K562 (cell line): Measurements from ENCODE around the gene PSMC1. TPM values are rescaled to one million over a fixed set of nuclear protein-coding genes. Genes with fewer than 3 reads are reported as not detected.

Experiments used
- ATAC-seq: fragments of 200-7000 bp; cut with Tn5 transposase; 3 replicates; pipeline ENCODE4 v1.9.1; 2020; ENCODE audit warnings: moderate library complexity
- BruUV-seq: library from RNA; stranded (reverse); fragments of 400-500 nt; replicated peaks from 2 replicates; lab custom pipeline; 2021; lab: Mats Ljungman, UMichigan
- CTCF ChIA-PET: fragments of 300-600 bp; formaldehyde crosslinking; extraction: SDS; loops from one replicate; lab custom pipeline; 2021; ENCODE audit warnings: low intra/inter-chr PET ratio; lab: Yijun Ruan, JAX
- POLR2A ChIA-PET: fragments of 300-600, 350-650 bp; sonication (Branson Sonifier 250); formaldehyde crosslinking; extraction: SDS; loops from one replicate; lab custom pipeline; 2021; ENCODE audit warnings: antibody characterized with exemption, inconsistent platforms; lab: Yijun Ruan, JAX
- DNase-seq, 4 experiments: peaks; one replicate each; pipeline versions ENCODE4 v3.0.0 to v3.0.0-alpha.2; 2011 to 2018; ENCODE audit warnings: low spot score in 3 of 4, mixed read lengths in 3 of 4; ENCODE audit errors: extremely low read depth in 1 of 4
- FAIRE-seq: peaks from 2 replicates; lab custom pipeline; 2011; peaks lifted over from hg19 to GRCh38; lab: Jason Lieb, UNC
- H2AFZ ChIP-seq: 2 replicates; pipeline ENCODE4 v1.6.0; 2011; ENCODE audit warnings: low read depth, low read length, control low read depth, inconsistent platforms
- H3K27ac ChIP-seq: fragments of 200-600 bp; 3 replicates; pipeline ENCODE4 v1.8.0; 2011; ENCODE audit warnings: low read depth, mild to moderate bottlenecking, control low read depth, inconsistent platforms, low read length, moderate library complexity, mixed read lengths; ENCODE audit errors: extremely low read depth
- H3K27me3 ChIP-seq, 2 experiments: fragments of 300-600 bp in 1 of 2; 2 replicates in 1 of 2; 3 replicates in 1 of 2; pipeline versions ENCODE4 v1.6.0 to v1.8.0; 2011; ENCODE audit warnings: inconsistent platforms in 2 of 2, low read length in 2 of 2, mild to moderate bottlenecking in 1 of 2, mixed read lengths in 1 of 2, moderate library complexity in 1 of 2; ENCODE audit not compliant: control insufficient read depth in 2 of 2, insufficient read depth in 2 of 2
- H3K36me3 ChIP-seq: fragments of 300-600 bp; 3 replicates; pipeline ENCODE4 v1.8.0; 2011; ENCODE audit warnings: mild to moderate bottlenecking, low read length, inconsistent platforms; ENCODE audit not compliant: control insufficient read depth, insufficient read depth
- H3K4me1 ChIP-seq, 2 experiments: fragments of 200-600 bp in 1 of 2; replicated peaks in 1 of 2; 2 replicates in 1 of 2; 3 replicates in 1 of 2; pipeline versions ENCODE4 v1.5.1 to v1.8.0; 2011; ENCODE audit warnings: inconsistent platforms in 2 of 2, low read length in 2 of 2, mild to moderate bottlenecking in 1 of 2, mixed read lengths in 1 of 2, moderate library complexity in 1 of 2; ENCODE audit not compliant: control insufficient read depth in 2 of 2, insufficient read depth in 2 of 2
- H3K4me2 ChIP-seq: 2 replicates; pipeline ENCODE4 v1.6.1; 2011; ENCODE audit warnings: low read length, control low read depth, inconsistent platforms, mixed read lengths; ENCODE audit not compliant: insufficient read depth
- H3K4me3 ChIP-seq: fragments of 200-600 bp; sonication (generic), shearing (Covaris generic); 2 replicates; pipeline ENCODE4 v1.5.1; 2016; ENCODE audit warnings: control low read depth, inconsistent platforms
- H3K79me2 ChIP-seq: fragments of 200-600 bp; 3 replicates; pipeline ENCODE4 v1.8.0; 2011; ENCODE audit warnings: low read length, inconsistent platforms; ENCODE audit not compliant: control insufficient read depth, insufficient read depth
- H3K9ac ChIP-seq, 2 experiments: 2 replicates each; pipeline versions ENCODE4 v1.6.0 to v1.6.1; 2011; ENCODE audit warnings: low read depth in 2 of 2, low read length in 2 of 2, control low read depth in 1 of 2, inconsistent platforms in 1 of 2, mild to moderate bottlenecking in 1 of 2, mixed read lengths in 1 of 2; ENCODE audit not compliant: insufficient read depth in 1 of 2
- H3K9me1 ChIP-seq: one replicate; pipeline ENCODE4 v1.6.0; 2011; ENCODE audit warnings: inconsistent platforms, mild to moderate bottlenecking, low read length, moderate library complexity; ENCODE audit not compliant: control insufficient read depth, insufficient read depth
- H3K9me3 ChIP-seq: replicated peaks from 2 replicates; pipeline ENCODE4 v1.5.1; 2011; ENCODE audit warnings: low read depth, low read length, inconsistent platforms; ENCODE audit not compliant: control insufficient read depth, insufficient read depth
- H4K20me1 ChIP-seq: replicated peaks from 2 replicates; pipeline ENCODE4 v1.6.1; 2011; ENCODE audit warnings: low read length, inconsistent platforms, mixed read lengths; ENCODE audit not compliant: control insufficient read depth, insufficient read depth
- ATF7 ChIP-seq: fragments of 450-650 bp; IDR thresholded peaks from 2 replicates; pipeline ENCODE4 v1.7.1; 2014; ENCODE audit warnings: mild to moderate bottlenecking, moderate library complexity
- BHLHE40 ChIP-seq: IDR thresholded peaks from 2 replicates; pipeline ENCODE4 v1.6.1; 2011; ENCODE audit warnings: low read length, improper control_type of control experiment
- ELF1 ChIP-seq: fragments of 200-800 bp; sonication (Bioruptor generic); IDR thresholded peaks from 2 replicates; pipeline ENCODE4 v1.6.1; 2016; ENCODE audit warnings: missing genetic modification characterization, missing compliant biosample characterization
- MCM2 ChIP-seq: fragments of 450-650 bp; IDR thresholded peaks from 2 replicates; pipeline ENCODE4 v1.6.1; 2017; ENCODE audit warnings: low read depth, mild to moderate bottlenecking
- NR1H2 ChIP-seq: sonication (generic); formaldehyde crosslinking; IDR thresholded peaks from 2 replicates; pipeline ENCODE4 v1.4.0; 2020; ENCODE audit warnings: mild to moderate bottlenecking, missing genetic modification reagents
- PPARD ChIP-seq: fragments of 250-450 bp; sonication (Bioruptor Pico); IDR thresholded peaks from 2 replicates; pipeline ENCODE4 v1.8.0; 2022; ENCODE audit warnings: inconsistent platforms, mild to moderate bottlenecking, moderate library complexity
- THRA ChIP-seq: fragments of 450-650 bp; IDR thresholded peaks from 2 replicates; pipeline ENCODE4 v1.6.1; 2017; ENCODE audit warnings: mild to moderate bottlenecking, moderate library complexity
- ZBTB11 ChIP-seq, 3 experiments: fragments of 200-800 bp in 1 of 3; fragments of 250-450 bp in 1 of 3; fragments of 450-650 bp in 1 of 3; sonication (Bioruptor Pico) in 1 of 3; sonication (Bioruptor generic) in 1 of 3; formaldehyde crosslinking in 1 of 3; IDR thresholded peaks; 2 replicates each; pipeline versions ENCODE4 v1.6.1 to v1.8.0; 2016 to 2022; ENCODE audit warnings: mild to moderate bottlenecking in 2 of 3, missing genetic modification characterization in 2 of 3, missing compliant biosample characterization in 1 of 3, moderate library complexity in 1 of 3
- ZNF398 ChIP-seq: fragments of 250-450 bp; sonication (Bioruptor Pico); IDR thresholded peaks from 2 replicates; pipeline ENCODE4 v1.8.0; 2021; ENCODE audit warnings: moderate library complexity, mild to moderate bottlenecking, inconsistent platforms
- ZSCAN32 ChIP-seq: fragments of 450-650 bp; formaldehyde crosslinking; IDR thresholded peaks from 2 replicates; pipeline ENCODE4 v1.4.0; 2020; ENCODE audit warnings: mild to moderate bottlenecking, moderate library complexity
- WGBS: fragments of 100-300 bp; shearing (Covaris generic); methylation state at CpG from one replicate; pipeline ENCODE4 v1.1.6; 2016; ENCODE audit warnings: low coverage, mixed read lengths; ENCODE audit not compliant: insufficient coverage; ENCODE audit errors: missing lambda C conversion rate; 5-methylcytosine and 5-hydroxymethylcytosine counted together
- in situ Hi-C: fragments of 300-500 bp; cut with MboI; formaldehyde crosslinking; loops from 4 replicates; pipeline ENCODE4 v1.15.0; 2018; ENCODE audit warnings: inconsistent platforms, mixed read lengths
- intact Hi-C: fragments of 100-400 bp; cut with micrococcal nuclease; formaldehyde crosslinking; loops from 2 replicates; pipeline ENCODE4 v1.14.2; 2022
- polyA plus RNA-seq, 8 experiments: library from polyadenylated mRNA; depleted of rRNA in 4 of 8; stranded (reverse) in 5 of 8; unstranded in 3 of 8; fragments of >200 nt; fragmentation: Nextera tagmentation in 2 of 8; fragmentation: Illumina TruSeq in 1 of 8; extraction: Ambion mirVana in 2 of 8; extraction: Trizol in 1 of 8; gene quantifications; 2 replicates each; pipeline versions ENCODE4 v1.2.1 to v1.2.3, GENCODE V29; 2011 to 2014; ENCODE audit warnings: inconsistent platforms in 1 of 8, missing spikeins in 1 of 8
- total RNA-seq, 7 experiments: library from RNA; depleted of rRNA in 6 of 7; stranded (reverse); fragments of >200 nt in 6 of 7; fragmentation: Illumina TruSeq in 2 of 7; extraction: Trizol in 2 of 7; gene quantifications; 2 replicates each; pipeline versions ENCODE4 v1.2.1 to v1.2.3, GENCODE V29; 2011 to 2021; ENCODE audit warnings: low replicate concordance in 1 of 7

The PSMC1 gene
- total and polyA plus RNA-seq, 9 of the 15 experiments (the other 6 are each of a cell fraction or from before 2014, with no cell fraction given): 87.8 to 276 (median 165) TPM

GRCh38 chr14:90291699-90292098 is 35.3 kb downstream of the PSMC1 start:
- WGBS: 87% methylated on average over 7 of the region's 7 CpGs
- ChIA-PET POLR2A (interaction anchor here (0.5 to 0.9 kb wide), 2 partner anchors 10 to 311 kb away, joined by 3 to 4 read pairs; no protein-coding TSS in a partner anchor), CTCF (no interaction called here)
- Histone ChIP-seq H3K9me3 (no peaks in the 10 kb centered on the region), H3K27ac (no peak overlapping the region), H3K79me2 (no peaks in the 10 kb centered on the region), H3K4me1 (no peaks in the 10 kb centered on the region), H3K27me3 (no peaks in the 10 kb centered on the region), H3K4me3 (no peak overlapping the region), H3K9me1 (no peaks in the 10 kb centered on the region), H3K4me2 (no peak overlapping the region), H2AFZ (no peak overlapping the region), H3K9ac (no peak overlapping the region), H3K36me3 (peaks cover 60% of the 10 kb centered on the region; the same call in 2 of the 3 replicates), H4K20me1 (no peaks in the 10 kb centered on the region)
- in situ Hi-C loops (no loop called here), intact Hi-C loops (no loop called here)
- DNase-seq (no peak), ATAC-seq (no peak), FAIRE-seq (no peak)
- no TSS peak for BruUV-seq
- no peak for TF ChIP-seq ZBTB11 (CRISPR knock-in tag; IDR thresholded peaks at IDR 0.05)
- TF ChIP-seq BHLHE40: no peak
- TF ChIP-seq MCM2: no peak
- no peak for TF ChIP-seq ELF1 (tag)
- TF ChIP-seq ATF7: no peak
- TF ChIP-seq ZSCAN32 (CRISPR knock-in tag): no peak
- TF ChIP-seq ZNF398: no peak
- no peak for TF ChIP-seq THRA
- TF ChIP-seq NR1H2 (CRISPR knock-in tag): no peak
- TF ChIP-seq PPARD (CRISPR knock-in tag): no peak
